Spleen (tissue), 11 donors: Measurements from ENCODE around the gene KCNA1. TPM values are rescaled to one million over a fixed set of nuclear protein-coding genes. Genes with fewer than 3 reads are reported as not detected.

Experiments
- DNase-seq: peaks from one replicate; pipeline ENCODE4 v3.0.0-alpha.2; 2020
- H3K27ac ChIP-seq, 8 donors: fragments of 200-600 bp; sonication (generic) in 7 of 8; 1 replicate in 4 of 8; 2 replicates in 4 of 8; pipeline versions ENCODE4 v1.5.0 to v1.8.0; 2016 to 2021; ENCODE audit warnings: inconsistent platforms in 4 of 8, mild to moderate bottlenecking in 4 of 8, moderate library complexity in 1 of 8
- H3K27me3 ChIP-seq, 7 donors: fragments of 200-600 bp; sonication (generic) in 6 of 7; replicated peaks in 1 of 7; 1 replicate in 4 of 7; 2 replicates in 3 of 7; pipeline versions ENCODE4 v1.5.0 to v1.8.0; 2016 to 2021; ENCODE audit warnings: inconsistent platforms in 3 of 7, mild to moderate bottlenecking in 1 of 7
- H3K36me3 ChIP-seq, 6 donors: fragments of 200-600 bp; sonication (generic) in 5 of 6; 1 replicate in 4 of 6; 2 replicates in 2 of 6; pipeline versions ENCODE4 v1.5.0 to v1.8.0; 2016 to 2021; ENCODE audit warnings: inconsistent platforms in 2 of 6
- H3K4me1 ChIP-seq, 6 donors: fragments of 200-600 bp; sonication (generic) in 5 of 6; 1 replicate in 3 of 6; 2 replicates in 3 of 6; pipeline versions ENCODE4 v1.5.0 to v1.8.0; 2016 to 2021; ENCODE audit warnings: inconsistent platforms in 3 of 6
- H3K4me3 ChIP-seq, 8 donors: fragments of 200-600 bp; sonication (generic) in 7 of 8; 1 replicate in 4 of 8; 2 replicates in 4 of 8; pipeline versions ENCODE4 v1.5.0 to v1.8.0; 2016 to 2021; ENCODE audit warnings: inconsistent platforms in 4 of 8, mild to moderate bottlenecking in 4 of 8, moderate library complexity in 2 of 8
- H3K9me3 ChIP-seq, 8 donors: fragments of 200-600 bp; sonication (generic) in 7 of 8; 1 replicate in 4 of 8; 2 replicates in 4 of 8; pipeline versions ENCODE4 v1.5.0 to v1.8.0; 2016 to 2021; ENCODE audit warnings: inconsistent platforms in 4 of 8
- POLR2A ChIP-seq, 3 donors: fragments of 450-650 bp; IDR thresholded peaks; one replicate each; pipeline ENCODE4 v1.5.1; 2017; ENCODE audit warnings: antibody characterized with exemption in 3 of 3, mild to moderate bottlenecking in 1 of 3
- POLR2AphosphoS5 ChIP-seq, 3 donors: sonication (generic); formaldehyde crosslinking; IDR thresholded peaks; one replicate each; pipeline ENCODE4 v1.5.1; 2017; ENCODE audit warnings: antibody characterized with exemption in 3 of 3
- WGBS, 5 donors: extraction: QIAGEN DNeasy Blood & Tissue Kit in 3 of 5; methylation state at CpG; one replicate each; pipeline versions ENCODE4 v1.1.5 to v1.1.7; 2013 to 2018; 5-methylcytosine and 5-hydroxymethylcytosine counted together
- intact Hi-C: fragments of 100-400 bp; cut with DNase I; formaldehyde crosslinking; loops from one replicate; pipeline ENCODE4 v1.15.0; 2023; ENCODE audit warnings: low total_unique reads
- polyA plus RNA-seq, 3 donors: library from polyadenylated mRNA; stranded (reverse); fragments of 200-250 nt; gene quantifications; one replicate each; pipeline ENCODE4 v1.2.1, GENCODE V29; 2013
- total RNA-seq, 7 donors: library from RNA; depleted of rRNA in 3 of 7; stranded (reverse); fragments of >200 nt in 3 of 7; fragmentation: NEBNext Ultra II Directional in 4 of 7; extraction: Animal tissue kit (Norgen Biotek cat#: 25700) in 4 of 7; gene quantifications; one replicate each; pipeline versions ENCODE4 v1.1.0 to v1.2.1, GENCODE V29; 2016 to 2021
- TF ChIP-seq, protein P1 (sequence below), 11 experiments: fragments of 200-600 bp in 7 of 11; fragments of 450-650 bp in 4 of 11; sonication (generic) in 4 of 11; IDR thresholded peaks in 8 of 11; conservative IDR thresholded peaks in 3 of 11; 1 replicate in 7 of 11; 2 replicates in 4 of 11; pipeline versions ENCODE4 v1.4.0 to v1.8.0; 2016 to 2021; ENCODE audit warnings: antibody characterized with exemption in 11 of 11, inconsistent platforms in 4 of 11, mild to moderate bottlenecking in 1 of 11
- donor health status: healthy with polysubstance abuse.
- donor health status: DM: no; HTN: no; CAD: no; lungs with moderate emphysema.
- donor health status: DM: no; HTN: no; CAD: no.
- donor health status: Bipolar disorder and iron deficiency.
- donor health status: healthy.
- donor health status: DM: no; HTN: no; CAD: no.
- donor health status: DM: yes; HTN: yes; CAD: no.

The KCNA1 gene
- total and polyA plus RNA-seq, 10 donors = 0.13 to 0.32 (median 0.21) TPM; not detected in 4

GRCh38 chr12:4934407-4935035, 24.8 kb downstream of the KCNA1 start:
- DNase-seq = no peak
- TF ChIP-seq POLR2AphosphoS5 (IDR thresholded peaks at IDR 0.05) (no peak), POLR2A (IDR thresholded peaks at IDR 0.05) (no peak)
- TF ChIP-seq, protein P1, sequence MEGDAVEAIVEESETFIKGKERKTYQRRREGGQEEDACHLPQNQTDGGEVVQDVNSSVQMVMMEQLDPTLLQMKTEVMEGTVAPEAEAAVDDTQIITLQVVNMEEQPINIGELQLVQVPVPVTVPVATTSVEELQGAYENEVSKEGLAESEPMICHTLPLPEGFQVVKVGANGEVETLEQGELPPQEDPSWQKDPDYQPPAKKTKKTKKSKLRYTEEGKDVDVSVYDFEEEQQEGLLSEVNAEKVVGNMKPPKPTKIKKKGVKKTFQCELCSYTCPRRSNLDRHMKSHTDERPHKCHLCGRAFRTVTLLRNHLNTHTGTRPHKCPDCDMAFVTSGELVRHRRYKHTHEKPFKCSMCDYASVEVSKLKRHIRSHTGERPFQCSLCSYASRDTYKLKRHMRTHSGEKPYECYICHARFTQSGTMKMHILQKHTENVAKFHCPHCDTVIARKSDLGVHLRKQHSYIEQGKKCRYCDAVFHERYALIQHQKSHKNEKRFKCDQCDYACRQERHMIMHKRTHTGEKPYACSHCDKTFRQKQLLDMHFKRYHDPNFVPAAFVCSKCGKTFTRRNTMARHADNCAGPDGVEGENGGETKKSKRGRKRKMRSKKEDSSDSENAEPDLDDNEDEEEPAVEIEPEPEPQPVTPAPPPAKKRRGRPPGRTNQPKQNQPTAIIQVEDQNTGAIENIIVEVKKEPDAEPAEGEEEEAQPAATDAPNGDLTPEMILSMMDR (IDR thresholded peaks at IDR 0.05 in 8 of 11, conservative IDR thresholded peaks at IDR 0.05 in 3 of 11) = no peak
- intact Hi-C loops = no loop called here
- 54 to 66% (median 59%) methylated on average over 2 of the region's 2 CpGs for WGBS, 5 donors
- peaks cover 0 to 80% (median 27%) of the 10 kb centered on the region in 7 donors for H3K27me3 ChIP-seq
- H3K4me1 ChIP-seq = no peaks in the 10 kb centered on the region
- no peak overlapping the region for H3K4me3 ChIP-seq
- H3K9me3 ChIP-seq = no peaks in the 10 kb centered on the region
- no peak overlapping the region for H3K27ac ChIP-seq
- H3K36me3 ChIP-seq = no peaks in the 10 kb centered on the region

GRCh38 chr12:4938900-4939299, 29.2 kb downstream of the KCNA1 start:
- no peak overlapping the region for H3K27ac ChIP-seq
- 84 to 95% (median 89%) methylated on average over 7 of the region's 7 CpGs for whole genome bisulfite sequencing, 5 donors
- intact Hi-C loops = no loop called here
- no peaks in the 10 kb centered on the region for H3K9me3 ChIP-seq
- no peaks in the 10 kb centered on the region for H3K36me3 ChIP-seq
- DNase-seq = no peak
- H3K4me3 ChIP-seq = no peak overlapping the region
- H3K4me1 ChIP-seq = peaks cover 0 to 12% (median 7%) of the 10 kb centered on the region in 6 donors
- H3K27me3 ChIP-seq = peaks cover 0 to 69% (median 12%) of the 10 kb centered on the region in 7 donors
- no peak for TF ChIP-seq POLR2A (IDR thresholded peaks at IDR 0.05)
- TF ChIP-seq POLR2AphosphoS5 (IDR thresholded peaks at IDR 0.05) = no peak
- TF ChIP-seq, protein P1 (IDR thresholded peaks at IDR 0.05 in 8 of 11, conservative IDR thresholded peaks at IDR 0.05 in 3 of 11) = no peak

DNA sequence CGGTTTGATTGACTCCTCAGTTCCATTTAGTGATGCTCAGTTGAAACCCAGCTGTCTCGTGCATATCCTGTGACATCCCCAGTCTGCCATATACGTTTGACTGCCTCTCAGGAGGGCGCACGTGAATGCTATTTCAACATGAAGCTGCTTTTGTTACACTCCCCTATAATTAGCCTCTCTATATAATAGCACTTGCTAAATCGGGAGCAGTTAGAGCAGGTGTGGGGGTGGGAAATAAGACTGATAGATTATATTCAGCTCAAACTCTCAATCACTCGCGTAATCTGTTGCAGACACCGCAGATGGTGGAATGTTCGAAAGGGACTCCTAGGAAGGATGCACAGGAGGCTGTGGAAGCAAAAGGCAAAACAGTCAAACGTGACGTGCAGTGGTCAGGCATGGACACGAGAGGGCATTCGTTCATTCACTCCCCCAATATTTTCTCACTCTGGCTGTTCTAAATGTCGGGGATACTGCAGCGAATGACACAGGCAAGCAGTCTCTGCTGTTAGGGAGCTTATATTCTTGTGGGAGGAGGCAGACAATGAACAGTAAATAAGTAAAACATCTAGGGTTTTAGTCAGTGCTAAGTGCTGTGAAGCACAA, 29.8 kb downstream of the KCNA1 start:
- 82 to 89% (median 83%) methylated on average over 16 of the region's 16 CpGs for WGBS, 5 donors
- intact Hi-C loops = no loop called here
- H3K27me3 ChIP-seq = peaks cover 0 to 63% (median 10%) of the 10 kb centered on the region in 7 donors
- no peak for DNase-seq
- H3K9me3 ChIP-seq = no peaks in the 10 kb centered on the region
- no peaks in the 10 kb centered on the region for H3K36me3 ChIP-seq
- TF ChIP-seq, protein P1 (IDR thresholded peaks at IDR 0.05 in 8 of 11, conservative IDR thresholded peaks at IDR 0.05 in 3 of 11) = no peak
- TF ChIP-seq POLR2A (IDR thresholded peaks at IDR 0.05) = no peak
- no peak for TF ChIP-seq POLR2AphosphoS5 (IDR thresholded peaks at IDR 0.05)
- H3K4me3 ChIP-seq = no peak overlapping the region
- H3K27ac ChIP-seq = no peak overlapping the region
- H3K4me1 ChIP-seq = peaks cover 0 to 18% (median 7%) of the 10 kb centered on the region in 6 donors
